Loucy (cell line): ENCODE data around the gene URGCP.

ENCODE experiments used
- EZH2phosphoT487 ChIP-seq: fragments of 200-600 bp; IDR thresholded peaks from 2 replicates; pipeline ENCODE4 v1.6.1; 2018; ENCODE audit warnings: antibody characterized with exemption, mild to moderate bottlenecking, moderate library complexity, borderline replicate concordance
- TF ChIP-seq, protein P1 (sequence below): fragments of 200-600 bp; sonication (generic); conservative IDR thresholded peaks from 2 replicates; pipeline ENCODE4 v1.5.1; 2014; ENCODE audit warnings: mild to moderate bottlenecking, antibody characterized with exemption, low read length

DNA sequence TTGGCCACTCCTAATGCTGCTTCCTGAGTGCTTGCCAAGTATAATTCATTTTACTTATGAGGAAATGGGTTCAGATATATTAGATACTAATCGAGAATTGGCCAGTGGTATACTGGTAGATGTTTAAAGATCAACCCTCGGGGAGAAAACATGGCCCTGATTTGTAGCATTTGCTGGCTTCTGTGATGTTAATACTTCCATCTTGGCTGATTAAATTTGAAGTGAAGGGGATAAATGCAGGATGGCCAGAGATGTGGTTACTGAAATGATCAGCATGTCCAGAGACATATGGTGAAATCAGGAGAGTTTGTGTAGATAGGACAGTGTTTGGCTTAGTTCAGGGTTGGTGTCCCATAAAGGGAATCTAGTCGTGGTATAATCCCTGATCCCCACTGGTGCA is 31.0 kb upstream of the URGCP start:
- TF ChIP-seq, protein P1, sequence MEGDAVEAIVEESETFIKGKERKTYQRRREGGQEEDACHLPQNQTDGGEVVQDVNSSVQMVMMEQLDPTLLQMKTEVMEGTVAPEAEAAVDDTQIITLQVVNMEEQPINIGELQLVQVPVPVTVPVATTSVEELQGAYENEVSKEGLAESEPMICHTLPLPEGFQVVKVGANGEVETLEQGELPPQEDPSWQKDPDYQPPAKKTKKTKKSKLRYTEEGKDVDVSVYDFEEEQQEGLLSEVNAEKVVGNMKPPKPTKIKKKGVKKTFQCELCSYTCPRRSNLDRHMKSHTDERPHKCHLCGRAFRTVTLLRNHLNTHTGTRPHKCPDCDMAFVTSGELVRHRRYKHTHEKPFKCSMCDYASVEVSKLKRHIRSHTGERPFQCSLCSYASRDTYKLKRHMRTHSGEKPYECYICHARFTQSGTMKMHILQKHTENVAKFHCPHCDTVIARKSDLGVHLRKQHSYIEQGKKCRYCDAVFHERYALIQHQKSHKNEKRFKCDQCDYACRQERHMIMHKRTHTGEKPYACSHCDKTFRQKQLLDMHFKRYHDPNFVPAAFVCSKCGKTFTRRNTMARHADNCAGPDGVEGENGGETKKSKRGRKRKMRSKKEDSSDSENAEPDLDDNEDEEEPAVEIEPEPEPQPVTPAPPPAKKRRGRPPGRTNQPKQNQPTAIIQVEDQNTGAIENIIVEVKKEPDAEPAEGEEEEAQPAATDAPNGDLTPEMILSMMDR: no peak
- TF ChIP-seq EZH2phosphoT487: no peak
